GM18505 (cell line): Measurements from ENCODE around the gene FADS2.

Experiments used
- ATAC-seq: cut with Tn5 transposase; IDR thresholded peaks from one replicate; pipeline ENCODE4 v1.9.1; 2021; ENCODE audit not compliant: unreplicated experiment
- POLR2A ChIP-seq: IDR thresholded peaks from 4 replicates; pipeline ENCODE4 v1.6.1; 2011; ENCODE audit warnings: borderline replicate concordance; ENCODE audit not compliant: insufficient read depth, insufficient read length; ENCODE audit errors: extremely low read depth

FADS2 gene

GRCh38 chr11:61855939-61856680 is 28.0 kb downstream of the FADS2 start:
- no peak for ATAC-seq
- TF ChIP-seq POLR2A, result no peak

- ATAC-seq, result no peak
- no peak for TF ChIP-seq POLR2A
Measured at GRCh38 chr11:61860054-61860903, 32.2 kb downstream of the FADS2 start.

- no peak for ATAC-seq
- no peak for TF ChIP-seq POLR2A
Measured at GRCh38 chr11:61861634-61862033, 33.5 kb downstream of the FADS2 start.

GRCh38 chr11:61862714-61863547 is 34.8 kb downstream of the FADS2 start:
- ATAC-seq, result no peak
- no peak for TF ChIP-seq POLR2A

- TF ChIP-seq POLR2A, result no peak
- ATAC-seq, result no peak
Measured at GRCh38 chr11:61863548-61864081, 35.5 kb downstream of the FADS2 start.

GRCh38 chr11:61864814-61865775 is 37.0 kb downstream of the FADS2 start:
- ATAC-seq, result no peak
- no peak for TF ChIP-seq POLR2A

GRCh38 chr11:61866231-61866957 is 38.3 kb downstream of the FADS2 start:
- no peak for TF ChIP-seq POLR2A
- no peak for ATAC-seq

GRCh38 chr11:61866958-61867343 is 38.9 kb downstream of the FADS2 start:
- TF ChIP-seq POLR2A, result no peak
- no peak for ATAC-seq

GRCh38 chr11:61868571-61869428 is 40.7 kb downstream of the FADS2 start:
- peak; percentile 25 for TF ChIP-seq POLR2A
- no peak for ATAC-seq

GRCh38 chr11:61869429-61869707 is 41.3 kb downstream of the FADS2 start:
- TF ChIP-seq POLR2A, result no peak
- ATAC-seq, result no peak
